ENCODE results near the gene MICAL2. TPM values are rescaled to one million over a fixed set of nuclear protein-coding genes. Genes with fewer than 3 reads are reported as not detected.

The MICAL2 gene
- total and polyA plus RNA-seq, 2 donors (not counting 3 experiments of a cell fraction or from before 2014, with no cell fraction given) = 67.6 to 200 TPM

- no peaks in the 10 kb centered on the region for H3K9me3 ChIP-seq (replicated peaks; ENCODE audit: control insufficient read depth, insufficient read depth, low read length)
- no peak overlapping the region for H3K4me3 ChIP-seq (replicated peaks in 1 of 3; ENCODE audit: insufficient read depth in 1 of 3, low read depth in 1 of 3, low read length in 3 of 3)
- dilution Hi-C loops (cut with MboI; ENCODE audit: extremely low pct_ligation_motif_present, low sequenced_read_pairs) (no loop called here), intact Hi-C loops (cut with micrococcal nuclease) (no loop called here)
- CTCF ChIA-PET = interaction anchor here (0.8 to 2.0 kb wide), 7 partner anchors 9 to 67 kb away, joined by 3 to 7 read pairs (median 3); no protein-coding TSS in a partner anchor
- H3K9me1 ChIP-seq (replicated peaks; ENCODE audit: control insufficient read depth, extremely low read depth, insufficient read depth, low read length) = no peaks in the 10 kb centered on the region
- no peaks in the 10 kb centered on the region for H4K20me1 ChIP-seq (replicated peaks; ENCODE audit: control insufficient read depth, extremely low read depth, insufficient read depth, low read length)
- H3K9ac ChIP-seq (replicated peaks; ENCODE audit: extremely low read depth, insufficient read depth, low read length) = no peak overlapping the region
- H3K4me2 ChIP-seq (ENCODE audit: insufficient read depth, low read length) = no peak overlapping the region
- no peak overlapping the region for H2AFZ ChIP-seq (ENCODE audit: low read depth, low read length)
- no peaks in the 10 kb centered on the region for H3K27me3 ChIP-seq (ENCODE audit: control insufficient read depth in 2 of 2, insufficient read depth in 2 of 2, low read length in 2 of 2)
- H3K36me3 ChIP-seq (ENCODE audit: control insufficient read depth in 2 of 2, extremely low read depth in 1 of 2, insufficient read depth in 2 of 2, low read length in 2 of 2) = peaks cover 4 to 10% of the 10 kb centered on the region in 2 experiments
- H3K79me2 ChIP-seq (ENCODE audit: control insufficient read depth, insufficient read depth, low read length) = no peaks in the 10 kb centered on the region
- peaks cover 50% of the 10 kb centered on the region for H3K4me1 ChIP-seq (ENCODE audit: control insufficient read depth, extremely low read depth, insufficient read depth, low read length)
- no peak overlapping the region for H3K27ac ChIP-seq (ENCODE audit: insufficient read depth, low read depth, low read length)
- FAIRE-seq (no peak), DNase-seq (ENCODE audit: low read depth, low spot score) (no peak)
- POLR2A ChIA-PET = no interaction called here
- BruUV-seq (replicated peaks) = no TSS peak
- TF ChIP-seq POLR2A (IDR thresholded peaks at IDR 0.05; ENCODE audit: low read depth, low read length) (no peak), POLR2AphosphoS5 (IDR thresholded peaks at IDR 0.05; ENCODE audit: insufficient read depth, low read depth, low read length) (no peak), CTCF (IDR thresholded peaks at IDR 0.05; ENCODE audit: extremely low read depth in 1 of 2, insufficient read depth in 1 of 2, low read depth in 1 of 2, low read length in 2 of 2) (no peak), MAX (IDR thresholded peaks at IDR 0.05; ENCODE audit: insufficient read depth, insufficient read length) (no peak), MYC (IDR thresholded peaks at IDR 0.05; ENCODE audit: low read depth, low read length) (no peak), GATA2 (IDR thresholded peaks at IDR 0.05; ENCODE audit: insufficient read depth, insufficient read length, low read depth, low read length) (no peak), JUN (IDR thresholded peaks at IDR 0.05; ENCODE audit: borderline replicate concordance, insufficient read depth, insufficient read length, low read depth) (no peak), FOS (IDR thresholded peaks at IDR 0.05; ENCODE audit: borderline replicate concordance, insufficient read depth, low read length) (no peak), EZH2 (IDR thresholded peaks at IDR 0.05; ENCODE audit: borderline replicate concordance, low read depth, low read length, severe bottlenecking) (no peak)
These were observed 104.8 kb downstream of the MICAL2 start for GRCh38 chr11:12215181-12215593.

All from endothelial cell of umbilical vein (primary cell).